Spleen (tissue), 11 donors: ENCODE measurements around the gene ZDHHC12. TPM values are rescaled to one million over a fixed set of nuclear protein-coding genes. Genes with fewer than 3 reads are reported as not detected.
A peak's percentile ranks its signal among the peaks of the same experiment; 100 is the strongest.

Source experiments
- DNase-seq: peaks from one replicate; pipeline ENCODE4 v3.0.0-alpha.2; 2020
- H3K27ac ChIP-seq, 8 donors: fragments of 200-600 bp; sonication (generic) in 7 of 8; 1 replicate in 4 of 8; 2 replicates in 4 of 8; pipeline versions ENCODE4 v1.5.0 to v1.8.0; 2016 to 2021; ENCODE audit warnings: inconsistent platforms in 4 of 8, mild to moderate bottlenecking in 4 of 8, moderate library complexity in 1 of 8
- H3K27me3 ChIP-seq, 7 donors: fragments of 200-600 bp; sonication (generic) in 6 of 7; replicated peaks in 1 of 7; 1 replicate in 4 of 7; 2 replicates in 3 of 7; pipeline versions ENCODE4 v1.5.0 to v1.8.0; 2016 to 2021; ENCODE audit warnings: inconsistent platforms in 3 of 7, mild to moderate bottlenecking in 1 of 7
- H3K36me3 ChIP-seq, 6 donors: fragments of 200-600 bp; sonication (generic) in 5 of 6; 1 replicate in 4 of 6; 2 replicates in 2 of 6; pipeline versions ENCODE4 v1.5.0 to v1.8.0; 2016 to 2021; ENCODE audit warnings: inconsistent platforms in 2 of 6
- H3K4me1 ChIP-seq, 6 donors: fragments of 200-600 bp; sonication (generic) in 5 of 6; 1 replicate in 3 of 6; 2 replicates in 3 of 6; pipeline versions ENCODE4 v1.5.0 to v1.8.0; 2016 to 2021; ENCODE audit warnings: inconsistent platforms in 3 of 6
- H3K4me3 ChIP-seq, 8 donors: fragments of 200-600 bp; sonication (generic) in 7 of 8; 1 replicate in 4 of 8; 2 replicates in 4 of 8; pipeline versions ENCODE4 v1.5.0 to v1.8.0; 2016 to 2021; ENCODE audit warnings: inconsistent platforms in 4 of 8, mild to moderate bottlenecking in 4 of 8, moderate library complexity in 2 of 8
- H3K9me3 ChIP-seq, 8 donors: fragments of 200-600 bp; sonication (generic) in 7 of 8; 1 replicate in 4 of 8; 2 replicates in 4 of 8; pipeline versions ENCODE4 v1.5.0 to v1.8.0; 2016 to 2021; ENCODE audit warnings: inconsistent platforms in 4 of 8
- CTCF ChIP-seq, 11 experiments: fragments of 200-600 bp in 7 of 11; fragments of 450-650 bp in 4 of 11; sonication (generic) in 4 of 11; IDR thresholded peaks in 8 of 11; conservative IDR thresholded peaks in 3 of 11; 1 replicate in 7 of 11; 2 replicates in 4 of 11; pipeline versions ENCODE4 v1.4.0 to v1.8.0; 2016 to 2021; ENCODE audit warnings: antibody characterized with exemption in 11 of 11, inconsistent platforms in 4 of 11, mild to moderate bottlenecking in 1 of 11
- POLR2A ChIP-seq, 3 donors: fragments of 450-650 bp; IDR thresholded peaks; one replicate each; pipeline ENCODE4 v1.5.1; 2017; ENCODE audit warnings: antibody characterized with exemption in 3 of 3, mild to moderate bottlenecking in 1 of 3
- POLR2AphosphoS5 ChIP-seq, 3 donors: sonication (generic); formaldehyde crosslinking; IDR thresholded peaks; one replicate each; pipeline ENCODE4 v1.5.1; 2017; ENCODE audit warnings: antibody characterized with exemption in 3 of 3
- WGBS, 5 donors: extraction: QIAGEN DNeasy Blood & Tissue Kit in 3 of 5; methylation state at CpG; one replicate each; pipeline versions ENCODE4 v1.1.5 to v1.1.7; 2013 to 2018; 5-methylcytosine and 5-hydroxymethylcytosine counted together
- intact Hi-C: fragments of 100-400 bp; cut with DNase I; formaldehyde crosslinking; loops from one replicate; pipeline ENCODE4 v1.15.0; 2023; ENCODE audit warnings: low total_unique reads
- polyA plus RNA-seq, 3 donors: library from polyadenylated mRNA; stranded (reverse); fragments of 200-250 nt; gene quantifications; one replicate each; pipeline ENCODE4 v1.2.1, GENCODE V29; 2013
- total RNA-seq, 7 donors: library from RNA; depleted of rRNA in 3 of 7; stranded (reverse); fragments of >200 nt in 3 of 7; fragmentation: NEBNext Ultra II Directional in 4 of 7; extraction: Animal tissue kit (Norgen Biotek cat#: 25700) in 4 of 7; gene quantifications; one replicate each; pipeline versions ENCODE4 v1.1.0 to v1.2.1, GENCODE V29; 2016 to 2021
- donor health status: healthy with polysubstance abuse.
- donor health status: DM: no; HTN: no; CAD: no; lungs with moderate emphysema.
- donor health status: DM: no; HTN: no; CAD: no.
- donor health status: Bipolar disorder and iron deficiency.
- donor health status: healthy.
- donor health status: DM: no; HTN: no; CAD: no.
- donor health status: DM: yes; HTN: yes; CAD: no.

The ZDHHC12 gene
- total and polyA plus RNA-seq, 10 donors = 21.5 to 73.4 (median 36.6) TPM

DNA sequence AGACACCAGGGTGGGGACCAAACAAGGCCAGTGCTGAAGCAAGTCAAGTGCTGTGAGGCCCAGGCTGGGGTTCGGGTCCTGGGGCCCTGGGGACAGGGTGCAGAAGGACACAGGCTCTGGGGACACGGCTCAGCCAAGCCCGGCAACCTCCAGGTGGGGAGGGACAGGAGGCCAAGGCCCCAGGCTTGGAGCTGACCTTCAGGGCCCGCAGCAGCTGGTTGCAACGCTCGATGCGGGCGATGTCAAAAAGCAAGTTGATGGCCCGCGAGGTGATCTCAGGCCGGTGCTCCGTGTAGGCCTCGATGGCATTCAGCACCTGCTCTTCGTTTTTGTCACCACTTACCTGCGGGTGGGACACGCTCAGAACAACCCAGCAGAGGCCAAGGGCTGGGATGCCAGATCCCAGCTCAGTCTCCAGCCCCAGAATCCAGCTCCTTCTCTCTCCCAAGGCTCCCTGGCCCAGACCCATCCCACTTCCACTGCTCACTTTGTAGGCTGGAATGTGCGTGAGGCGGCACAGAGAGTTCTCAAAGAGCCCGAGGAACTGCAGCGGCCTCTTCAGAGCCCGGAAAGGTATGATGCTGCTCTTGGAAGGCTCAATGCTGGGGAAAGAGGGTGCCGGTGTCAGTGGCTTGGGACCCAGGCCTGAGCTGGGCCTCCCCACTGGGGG is 27.1 kb upstream of the ZDHHC12 start:
- 93 to 100% (median 96%) methylated on average over 11 to 22 of the region's 22 CpGs for WGBS, 5 donors
- intact Hi-C loops = no loop called here
- no peaks in the 10 kb centered on the region for H3K27me3 ChIP-seq
- no peaks in the 10 kb centered on the region for H3K4me1 ChIP-seq
- no peak overlapping the region for H3K27ac ChIP-seq
- no peak for TF ChIP-seq POLR2A (IDR thresholded peaks at IDR 0.05)
- H3K9me3 ChIP-seq = no peaks in the 10 kb centered on the region
- no peak for DNase-seq
- no peak overlapping the region for H3K4me3 ChIP-seq
- H3K36me3 ChIP-seq = peaks cover 0 to 97% (median 52%) of the 10 kb centered on the region in 6 donors

DNA sequence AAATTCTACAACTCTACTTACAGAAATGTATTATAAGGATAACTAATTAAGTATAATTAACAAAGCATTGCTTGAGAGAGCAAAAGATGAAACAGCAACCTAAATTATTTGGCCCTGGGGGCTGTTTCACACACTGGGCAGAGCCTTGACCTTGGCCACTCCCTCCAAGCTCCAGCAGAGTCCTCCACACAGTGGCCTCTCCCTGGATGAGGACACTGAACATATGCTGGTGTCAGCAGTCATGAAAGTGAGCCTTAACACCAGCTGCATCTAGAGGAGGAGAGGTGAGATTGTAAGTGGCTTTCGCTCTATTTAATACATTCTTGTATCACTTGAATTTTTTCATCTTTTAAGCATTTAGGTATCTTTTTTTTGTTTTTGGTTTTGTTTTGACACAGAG is 23.3 kb upstream of the ZDHHC12 start:
- H3K4me1 ChIP-seq = no peaks in the 10 kb centered on the region
- peaks cover 0 to 70% (median 30%) of the 10 kb centered on the region in 6 donors for H3K36me3 ChIP-seq
- intact Hi-C loops = no loop called here
- TF ChIP-seq POLR2AphosphoS5 (IDR thresholded peaks at IDR 0.05) (no peak), POLR2A (IDR thresholded peaks at IDR 0.05) (no peak), CTCF (IDR thresholded peaks at IDR 0.05 in 8 of 11, conservative IDR thresholded peaks at IDR 0.05 in 3 of 11) (no peak)
- no peak overlapping the region for H3K4me3 ChIP-seq
- WGBS, 5 donors = 72 to 96% (median 86%) methylated on average over 1 of the region's 1 CpG
- H3K27ac ChIP-seq = no peak overlapping the region
- H3K27me3 ChIP-seq = no peaks in the 10 kb centered on the region
- no peak for DNase-seq
- H3K9me3 ChIP-seq = no peaks in the 10 kb centered on the region

DNA sequence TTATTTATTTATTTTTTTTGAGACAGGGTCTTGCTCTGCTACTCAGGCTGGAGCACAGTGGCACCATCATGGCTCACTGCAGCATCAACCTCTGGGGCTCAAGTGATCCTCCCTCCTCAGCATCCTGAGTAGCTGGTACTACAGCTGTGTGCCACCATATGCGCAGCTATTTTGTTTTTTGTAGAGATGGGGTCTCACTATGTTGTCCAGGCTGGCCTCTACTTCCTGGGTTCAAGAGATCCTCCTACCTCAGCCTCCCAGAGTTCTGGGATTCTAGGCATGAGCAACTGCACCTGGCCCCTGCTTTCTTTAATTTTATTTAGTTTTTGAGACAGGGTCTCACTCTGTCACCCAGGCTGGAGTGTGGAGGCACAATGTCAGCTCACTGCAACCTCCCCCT is 19.5 kb upstream of the ZDHHC12 start:
- Histone ChIP-seq H3K4me1 (no peaks in the 10 kb centered on the region), H3K27ac (no peak overlapping the region), H3K36me3 (peaks cover 2 to 73% (median 36%) of the 10 kb centered on the region in 6 donors), H3K4me3 (no peak overlapping the region), H3K27me3 (no peaks in the 10 kb centered on the region), H3K9me3 (no peaks in the 10 kb centered on the region)
- intact Hi-C loops = no loop called here
- 90 to 100% (median 100%) methylated on average over 1 of the region's 1 CpG for WGBS, 5 donors
- TF ChIP-seq POLR2AphosphoS5 (IDR thresholded peaks at IDR 0.05) (no peak), POLR2A (IDR thresholded peaks at IDR 0.05) (no peak), CTCF (IDR thresholded peaks at IDR 0.05 in 8 of 11, conservative IDR thresholded peaks at IDR 0.05 in 3 of 11) (no peak)
- DNase-seq = no peak

GRCh38 chr9:128742401-128742800 is 18.5 kb upstream of the ZDHHC12 start:
- TF ChIP-seq POLR2A (IDR thresholded peaks at IDR 0.05) (no peak), CTCF (IDR thresholded peaks at IDR 0.05 in 8 of 11, conservative IDR thresholded peaks at IDR 0.05 in 3 of 11) (no peak), POLR2AphosphoS5 (IDR thresholded peaks at IDR 0.05) (peak in 2 of 3 donors; percentile 12 to 58)
- Histone ChIP-seq H3K4me1 (no peaks in the 10 kb centered on the region), H3K9me3 (no peaks in the 10 kb centered on the region), H3K36me3 (peaks cover 2 to 73% (median 35%) of the 10 kb centered on the region in 6 donors), H3K27me3 (no peaks in the 10 kb centered on the region), H3K4me3 (no peak overlapping the region), H3K27ac (no peak overlapping the region)
- 85 to 91% (median 86%) methylated on average over 19 to 20 of the region's 20 CpGs for WGBS, 5 donors
- DNase-seq = no peak
- intact Hi-C loops = no loop called here
